A549 (cell line): ENCODE data around the gene PCOLCE2. TPM values are rescaled to one million over a fixed set of nuclear protein-coding genes. Genes with fewer than 3 reads are reported as not detected.

ENCODE experiments used
- ATAC-seq, 2 experiments: fragments of 200-7000 bp in 1 of 2; fragments of >200 bp in 1 of 2; cut with Nextera tagmentation in 1 of 2; cut with Tn5 transposase in 1 of 2; 3 replicates each; pipeline versions ENCODE4 v1.8.0 to v1.9.1; 2018 to 2020; ENCODE audit warnings: mild to moderate bottlenecking in 1 of 2, moderate library complexity in 1 of 2
- CTCF ChIA-PET: fragments of 300-600 bp; sonication (Branson Sonifier 250); formaldehyde crosslinking; extraction: SDS; loops from one replicate; lab custom pipeline; 2021; ENCODE audit warnings: antibody characterized with exemption, inconsistent platforms; lab: Yijun Ruan, JAX
- POLR2A ChIA-PET: fragments of 350-600 bp; formaldehyde crosslinking; extraction: SDS; loops from one replicate; lab custom pipeline; 2021; ENCODE audit warnings: antibody characterized with exemption, inconsistent platforms; lab: Yijun Ruan, JAX
- DNase-seq, 2 experiments: peaks; one replicate each; pipeline versions ENCODE4 v3.0.0 to v3.0.0-alpha.2; 2011 to 2016; ENCODE audit warnings: low read depth in 1 of 2, low spot score in 1 of 2
- FAIRE-seq: peaks from 2 replicates; lab custom pipeline; 2011; peaks lifted over from hg19 to GRCh38; lab: Jason Lieb, UNC
- H3K27ac ChIP-seq, 2 experiments: fragments of >200 bp; sonication (Bioruptor Twin); formaldehyde crosslinking; 3 replicates each; pipeline ENCODE4 v1.5.1; 2016 to 2017
- H3K4me1 ChIP-seq: fragments of >200 bp; sonication (Bioruptor Twin); formaldehyde crosslinking; 3 replicates; pipeline ENCODE4 v1.6.1; 2016
- H3K4me2 ChIP-seq: fragments of >200 bp; sonication (Bioruptor Twin); formaldehyde crosslinking; 3 replicates; pipeline ENCODE4 v1.6.1; 2016
- H3K4me3 ChIP-seq: fragments of >200 bp; sonication (Bioruptor Twin); formaldehyde crosslinking; 3 replicates; pipeline ENCODE4 v1.5.1; 2016
- H3K9me3 ChIP-seq: fragments of >200 bp; sonication (Bioruptor Twin); formaldehyde crosslinking; 3 replicates; pipeline ENCODE4 v1.6.1; 2016
- CBX2 ChIP-seq: fragments of 200-600 bp; sonication (generic); IDR thresholded peaks from 2 replicates; pipeline ENCODE4 v1.6.1; 2016; ENCODE audit warnings: low read depth, mild to moderate bottlenecking, borderline replicate concordance
- CBX8 ChIP-seq: fragments of 200-600 bp; sonication (generic); IDR thresholded peaks from 2 replicates; pipeline ENCODE4 v1.6.1; 2016
- CHD2 ChIP-seq: fragments of 150-350 bp; IDR thresholded peaks from 2 replicates; pipeline ENCODE4 v1.6.1; 2014; ENCODE audit warnings: low read length; ENCODE audit not compliant: partially characterized antibody
- ESRRA ChIP-seq: fragments of 150-350 bp; IDR thresholded peaks from 2 replicates; pipeline ENCODE4 v1.6.1; 2014; ENCODE audit warnings: mild to moderate bottlenecking, low read length, borderline replicate concordance
- FOSL2 ChIP-seq, 2 experiments: fragments of 450-650 bp in 1 of 2; fragments of >200 bp in 1 of 2; sonication (Bioruptor Twin) in 1 of 2; formaldehyde crosslinking; IDR thresholded peaks; 2 replicates each; pipeline versions ENCODE4 v1.5.0 to v1.6.1; 2016 to 2020; ENCODE audit warnings: mild to moderate bottlenecking in 1 of 2, moderate library complexity in 1 of 2
- KDM5A ChIP-seq: fragments of 200-600 bp; sonication (generic); IDR thresholded peaks from 2 replicates; pipeline ENCODE4 v1.6.1; 2016; ENCODE audit warnings: antibody characterized with exemption, mild to moderate bottlenecking
- MAZ ChIP-seq: fragments of 150-350 bp; IDR thresholded peaks from 2 replicates; pipeline ENCODE4 v1.6.1; 2014; ENCODE audit warnings: antibody characterized with exemption, low read depth, low read length, borderline replicate concordance
- NPAS2 ChIP-seq: fragments of 250-450 bp; sonication (Bioruptor Pico); IDR thresholded peaks from 2 replicates; pipeline ENCODE4 v1.8.0; 2022; ENCODE audit warnings: mild to moderate bottlenecking, moderate library complexity, borderline replicate concordance
- RAD21 ChIP-seq, 2 experiments: fragments of >200 bp in 1 of 2; sonication (Bioruptor Twin) in 1 of 2; formaldehyde crosslinking in 1 of 2; IDR thresholded peaks in 1 of 2; conservative IDR thresholded peaks in 1 of 2; 2 replicates in 1 of 2; 3 replicates in 1 of 2; pipeline ENCODE4 v1.6.1; 2012 to 2018; ENCODE audit warnings: inconsistent platforms in 1 of 2
- RARB ChIP-seq: fragments of 250-450 bp; sonication (Bioruptor Pico); IDR thresholded peaks from 2 replicates; pipeline ENCODE4 v1.8.0; 2021; ENCODE audit warnings: mild to moderate bottlenecking, moderate library complexity
- RFX5 ChIP-seq: fragments of 450-650 bp; IDR thresholded peaks from 2 replicates; pipeline ENCODE4 v1.7.1; 2014; ENCODE audit warnings: antibody characterized with exemption, mild to moderate bottlenecking, moderate library complexity
- SMC3 ChIP-seq: fragments of >200 bp; sonication (Bioruptor Twin); formaldehyde crosslinking; IDR thresholded peaks from 3 replicates; pipeline ENCODE4 v1.6.1; 2018; ENCODE audit warnings: inconsistent platforms
- TFCP2L1 ChIP-seq: fragments of 250-450 bp; sonication (Bioruptor Pico); IDR thresholded peaks from 2 replicates; pipeline ENCODE4 v1.5.0; 2021; ENCODE audit warnings: mild to moderate bottlenecking
- ZC3H11A ChIP-seq: fragments of 450-650 bp; IDR thresholded peaks from 2 replicates; pipeline ENCODE4 v1.6.1; 2014; ENCODE audit warnings: antibody characterized with exemption, mild to moderate bottlenecking
- ZFP36 ChIP-seq: fragments of 450-650 bp; IDR thresholded peaks from 2 replicates; pipeline ENCODE4 v1.6.1; 2014; ENCODE audit warnings: borderline replicate concordance; ENCODE audit not compliant: partially characterized antibody
- ZSCAN20 ChIP-seq: fragments of 250-450 bp; sonication (Bioruptor Pico); IDR thresholded peaks from 2 replicates; pipeline ENCODE4 v1.8.0; 2022; ENCODE audit warnings: mild to moderate bottlenecking, moderate library complexity
- WGBS: methylation state at CpG from one replicate; pipeline ENCODE4 v1.1.6; 2017; ENCODE audit errors: missing lambda C conversion rate; 5-methylcytosine and 5-hydroxymethylcytosine counted together
- polyA plus RNA-seq, 4 experiments: library from polyadenylated mRNA; depleted of rRNA in 3 of 4; stranded (reverse); fragments of >200 nt; fragmentation: RNase III in 1 of 4; extraction: RNeasy Plus Mini Kit Qiagen cat#74134 plus additional on column Dnase treatment in 1 of 4; gene quantifications; 2 replicates in 3 of 4; 3 replicates in 1 of 4; pipeline ENCODE4 v1.2.3, GENCODE V29; 2011 to 2017
- TF ChIP-seq, protein P1 (sequence below): fragments of 250-450 bp; sonication (Bioruptor Pico); IDR thresholded peaks from 2 replicates; pipeline ENCODE4 v1.5.0; 2021; ENCODE audit warnings: mild to moderate bottlenecking, moderate library complexity, borderline replicate concordance
- TF ChIP-seq, protein P2 (sequence below): fragments of 250-450 bp; sonication (Bioruptor Pico); IDR thresholded peaks from 2 replicates; pipeline ENCODE4 v1.5.0; 2020; ENCODE audit warnings: low read depth, mild to moderate bottlenecking, moderate library complexity
- TF ChIP-seq, protein P3 (sequence below): fragments of 450-650 bp; IDR thresholded peaks from 2 replicates; pipeline ENCODE4 v1.6.1; 2014; ENCODE audit warnings: antibody characterized with exemption
- TF ChIP-seq, protein P4 (sequence below): fragments of >200 bp; sonication (Bioruptor Twin); formaldehyde crosslinking; IDR thresholded peaks from 3 replicates; pipeline ENCODE4 v1.5.1; 2016
- TF ChIP-seq, protein P5 (sequence below): IDR thresholded peaks from 2 replicates; pipeline ENCODE4 v1.6.1; 2012
- TF ChIP-seq, protein P6 (sequence below): IDR thresholded peaks from 2 replicates; pipeline ENCODE4 v1.6.1; 2012
- TF ChIP-seq, protein P7 (sequence below): fragments of 150-350 bp; IDR thresholded peaks from 2 replicates; pipeline ENCODE4 v1.6.1; 2014; ENCODE audit warnings: low read depth, mild to moderate bottlenecking, low read length
- TF ChIP-seq, protein P8 (sequence below): fragments of 200-600 bp; sonication (generic); IDR thresholded peaks from 2 replicates; pipeline ENCODE4 v1.6.1; 2016; ENCODE audit warnings: antibody characterized with exemption, mild to moderate bottlenecking, moderate library complexity

Gene PCOLCE2
- polyA plus RNA-seq, 2 of the 4 experiments (the other 2 are of a cell fraction) = 41.0 to 43.9 TPM

DNA sequence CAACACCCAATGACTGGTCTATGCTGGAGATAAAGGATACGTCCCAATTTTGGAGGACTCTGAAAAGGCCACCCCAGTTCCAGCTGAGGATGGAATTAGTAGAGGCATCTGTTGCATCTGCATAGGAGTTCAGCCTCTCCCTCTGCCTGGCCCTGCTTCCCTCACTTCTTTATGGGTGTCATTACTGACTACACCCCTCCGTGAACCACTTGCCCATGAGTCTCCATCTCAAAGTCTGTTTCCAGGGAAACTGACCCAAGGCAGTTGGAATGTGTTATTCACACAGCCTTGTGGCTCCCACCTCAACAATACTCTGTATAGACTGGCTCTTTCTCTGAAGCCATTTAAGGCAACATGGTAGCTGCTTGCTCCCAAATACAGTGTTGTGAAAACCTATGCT, 21.4 kb upstream of the PCOLCE2 start:
- ChIA-PET CTCF (interaction anchor here (0.6 to 4.3 kb wide), 4 partner anchors 9 to 323 kb away, joined by 3 to 31 read pairs (median 6); no protein-coding TSS in a partner anchor), POLR2A (no interaction called here)
- ATAC-seq = no peak
- 75% methylated on average over 2 of the region's 2 CpGs for WGBS
- TF ChIP-seq RFX5 (no peak), MAZ (no peak), CBX8 (no peak), CHD2 (no peak), KDM5A (no peak), ZFP36 (no peak), ZSCAN20 (no peak), RAD21 (conservative IDR thresholded peaks at IDR 0.05 in 1 of 2, IDR thresholded peaks at IDR 0.05 in 1 of 2) (no peak), CBX2 (no peak)
- TF ChIP-seq, protein P1, sequence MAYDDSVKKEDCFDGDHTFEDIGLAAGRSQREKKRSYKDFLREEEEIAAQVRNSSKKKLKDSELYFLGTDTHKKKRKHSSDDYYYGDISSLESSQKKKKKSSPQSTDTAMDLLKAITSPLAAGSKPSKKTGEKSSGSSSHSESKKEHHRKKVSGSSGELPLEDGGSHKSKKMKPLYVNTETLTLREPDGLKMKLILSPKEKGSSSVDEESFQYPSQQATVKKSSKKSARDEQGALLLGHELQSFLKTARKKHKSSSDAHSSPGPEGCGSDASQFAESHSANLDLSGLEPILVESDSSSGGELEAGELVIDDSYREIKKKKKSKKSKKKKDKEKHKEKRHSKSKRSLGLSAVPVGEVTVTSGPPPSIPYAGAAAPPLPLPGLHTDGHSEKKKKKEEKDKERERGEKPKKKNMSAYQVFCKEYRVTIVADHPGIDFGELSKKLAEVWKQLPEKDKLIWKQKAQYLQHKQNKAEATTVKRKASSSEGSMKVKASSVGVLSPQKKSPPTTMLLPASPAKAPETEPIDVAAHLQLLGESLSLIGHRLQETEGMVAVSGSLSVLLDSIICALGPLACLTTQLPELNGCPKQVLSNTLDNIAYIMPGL (CRISPR knock-in tag) = no peak
- TF ChIP-seq, protein P2, sequence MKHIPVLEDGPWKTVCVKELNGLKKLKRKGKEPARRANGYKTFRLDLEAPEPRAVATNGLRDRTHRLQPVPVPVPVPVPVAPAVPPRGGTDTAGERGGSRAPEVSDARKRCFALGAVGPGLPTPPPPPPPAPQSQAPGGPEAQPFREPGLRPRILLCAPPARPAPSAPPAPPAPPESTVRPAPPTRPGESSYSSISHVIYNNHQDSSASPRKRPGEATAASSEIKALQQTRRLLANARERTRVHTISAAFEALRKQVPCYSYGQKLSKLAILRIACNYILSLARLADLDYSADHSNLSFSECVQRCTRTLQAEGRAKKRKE (CRISPR knock-in tag) = no peak
- TF ChIP-seq, protein P3, sequence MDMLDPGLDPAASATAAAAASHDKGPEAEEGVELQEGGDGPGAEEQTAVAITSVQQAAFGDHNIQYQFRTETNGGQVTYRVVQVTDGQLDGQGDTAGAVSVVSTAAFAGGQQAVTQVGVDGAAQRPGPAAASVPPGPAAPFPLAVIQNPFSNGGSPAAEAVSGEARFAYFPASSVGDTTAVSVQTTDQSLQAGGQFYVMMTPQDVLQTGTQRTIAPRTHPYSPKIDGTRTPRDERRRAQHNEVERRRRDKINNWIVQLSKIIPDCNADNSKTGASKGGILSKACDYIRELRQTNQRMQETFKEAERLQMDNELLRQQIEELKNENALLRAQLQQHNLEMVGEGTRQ = no peak
- Histone ChIP-seq H3K4me2 (no peak overlapping the region), H3K27ac (no peak overlapping the region), H3K4me1 (peaks cover under 1% of the 10 kb centered on the region; the same call in 1 of the 3 replicates), H3K9me3 (no peaks in the 10 kb centered on the region), H3K4me3 (no peak overlapping the region)
- no peak for FAIRE-seq
- DNase-seq = no peak

DNA sequence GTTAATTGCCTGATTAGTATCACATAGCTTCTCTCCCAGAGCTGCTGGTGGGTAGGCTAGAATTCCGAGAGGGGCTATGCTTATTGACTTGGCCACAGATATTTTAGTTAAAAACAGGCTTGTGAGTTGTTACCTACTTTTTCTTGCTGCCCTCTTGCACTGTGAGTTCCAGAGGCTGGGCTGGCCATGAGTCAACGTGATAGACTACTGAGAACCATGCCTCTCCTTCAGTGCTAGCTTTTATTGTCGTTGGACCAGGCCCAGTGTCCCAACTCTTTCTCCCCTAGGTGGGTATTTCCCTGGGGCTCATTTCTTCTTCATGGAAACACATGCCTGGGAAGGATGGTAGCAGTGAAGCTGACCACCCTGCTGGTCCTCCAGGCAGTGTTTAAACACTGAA, 20.4 kb upstream of the PCOLCE2 start:
- DNase-seq (no peak), ATAC-seq (no peak), FAIRE-seq (no peak)
- no peak overlapping the region for H3K27ac ChIP-seq
- CTCF ChIA-PET = interaction anchor here (1.2 to 4.3 kb wide), 3 partner anchors 23 to 322 kb away, joined by 3 to 31 read pairs (median 8); no protein-coding TSS in a partner anchor
- WGBS = 33% methylated on average over 3 of the region's 3 CpGs
- no peak overlapping the region for H3K4me3 ChIP-seq
- no peak overlapping the region for H3K4me2 ChIP-seq
- H3K4me1 ChIP-seq = peaks cover 10% of the 10 kb centered on the region
- POLR2A ChIA-PET = no interaction called here
- no peaks in the 10 kb centered on the region for H3K9me3 ChIP-seq
- TF ChIP-seq CBX2 = no peak
- TF ChIP-seq MAZ = no peak
- no peak for TF ChIP-seq ZSCAN20
- TF ChIP-seq ZC3H11A = no peak
- no peak for TF ChIP-seq FOSL2 (IDR thresholded peaks at IDR 0.05)
- TF ChIP-seq FOSL2 (CRISPR knock-in tag; IDR thresholded peaks at IDR 0.05) = no peak
- TF ChIP-seq, protein P4, sequence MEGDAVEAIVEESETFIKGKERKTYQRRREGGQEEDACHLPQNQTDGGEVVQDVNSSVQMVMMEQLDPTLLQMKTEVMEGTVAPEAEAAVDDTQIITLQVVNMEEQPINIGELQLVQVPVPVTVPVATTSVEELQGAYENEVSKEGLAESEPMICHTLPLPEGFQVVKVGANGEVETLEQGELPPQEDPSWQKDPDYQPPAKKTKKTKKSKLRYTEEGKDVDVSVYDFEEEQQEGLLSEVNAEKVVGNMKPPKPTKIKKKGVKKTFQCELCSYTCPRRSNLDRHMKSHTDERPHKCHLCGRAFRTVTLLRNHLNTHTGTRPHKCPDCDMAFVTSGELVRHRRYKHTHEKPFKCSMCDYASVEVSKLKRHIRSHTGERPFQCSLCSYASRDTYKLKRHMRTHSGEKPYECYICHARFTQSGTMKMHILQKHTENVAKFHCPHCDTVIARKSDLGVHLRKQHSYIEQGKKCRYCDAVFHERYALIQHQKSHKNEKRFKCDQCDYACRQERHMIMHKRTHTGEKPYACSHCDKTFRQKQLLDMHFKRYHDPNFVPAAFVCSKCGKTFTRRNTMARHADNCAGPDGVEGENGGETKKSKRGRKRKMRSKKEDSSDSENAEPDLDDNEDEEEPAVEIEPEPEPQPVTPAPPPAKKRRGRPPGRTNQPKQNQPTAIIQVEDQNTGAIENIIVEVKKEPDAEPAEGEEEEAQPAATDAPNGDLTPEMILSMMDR = no peak
- no peak for TF ChIP-seq SMC3
- TF ChIP-seq, protein P5, sequence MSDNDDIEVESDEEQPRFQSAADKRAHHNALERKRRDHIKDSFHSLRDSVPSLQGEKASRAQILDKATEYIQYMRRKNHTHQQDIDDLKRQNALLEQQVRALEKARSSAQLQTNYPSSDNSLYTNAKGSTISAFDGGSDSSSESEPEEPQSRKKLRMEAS = no peak
- no peak for TF ChIP-seq RARB
- TF ChIP-seq NPAS2 (CRISPR knock-in tag) = no peak
- TF ChIP-seq ESRRA = no peak
- TF ChIP-seq, protein P6, sequence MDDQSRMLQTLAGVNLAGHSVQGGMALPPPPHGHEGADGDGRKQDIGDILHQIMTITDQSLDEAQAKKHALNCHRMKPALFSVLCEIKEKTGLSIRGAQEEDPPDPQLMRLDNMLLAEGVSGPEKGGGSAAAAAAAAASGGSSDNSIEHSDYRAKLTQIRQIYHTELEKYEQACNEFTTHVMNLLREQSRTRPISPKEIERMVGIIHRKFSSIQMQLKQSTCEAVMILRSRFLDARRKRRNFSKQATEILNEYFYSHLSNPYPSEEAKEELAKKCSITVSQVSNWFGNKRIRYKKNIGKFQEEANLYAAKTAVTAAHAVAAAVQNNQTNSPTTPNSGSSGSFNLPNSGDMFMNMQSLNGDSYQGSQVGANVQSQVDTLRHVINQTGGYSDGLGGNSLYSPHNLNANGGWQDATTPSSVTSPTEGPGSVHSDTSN = no peak
- no peak for TF ChIP-seq TFCP2L1 (CRISPR knock-in tag)
- TF ChIP-seq, protein P7, sequence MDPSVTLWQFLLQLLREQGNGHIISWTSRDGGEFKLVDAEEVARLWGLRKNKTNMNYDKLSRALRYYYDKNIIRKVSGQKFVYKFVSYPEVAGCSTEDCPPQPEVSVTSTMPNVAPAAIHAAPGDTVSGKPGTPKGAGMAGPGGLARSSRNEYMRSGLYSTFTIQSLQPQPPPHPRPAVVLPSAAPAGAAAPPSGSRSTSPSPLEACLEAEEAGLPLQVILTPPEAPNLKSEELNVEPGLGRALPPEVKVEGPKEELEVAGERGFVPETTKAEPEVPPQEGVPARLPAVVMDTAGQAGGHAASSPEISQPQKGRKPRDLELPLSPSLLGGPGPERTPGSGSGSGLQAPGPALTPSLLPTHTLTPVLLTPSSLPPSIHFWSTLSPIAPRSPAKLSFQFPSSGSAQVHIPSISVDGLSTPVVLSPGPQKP = no peak
- no peak for TF ChIP-seq ZFP36
- TF ChIP-seq, protein P8, sequence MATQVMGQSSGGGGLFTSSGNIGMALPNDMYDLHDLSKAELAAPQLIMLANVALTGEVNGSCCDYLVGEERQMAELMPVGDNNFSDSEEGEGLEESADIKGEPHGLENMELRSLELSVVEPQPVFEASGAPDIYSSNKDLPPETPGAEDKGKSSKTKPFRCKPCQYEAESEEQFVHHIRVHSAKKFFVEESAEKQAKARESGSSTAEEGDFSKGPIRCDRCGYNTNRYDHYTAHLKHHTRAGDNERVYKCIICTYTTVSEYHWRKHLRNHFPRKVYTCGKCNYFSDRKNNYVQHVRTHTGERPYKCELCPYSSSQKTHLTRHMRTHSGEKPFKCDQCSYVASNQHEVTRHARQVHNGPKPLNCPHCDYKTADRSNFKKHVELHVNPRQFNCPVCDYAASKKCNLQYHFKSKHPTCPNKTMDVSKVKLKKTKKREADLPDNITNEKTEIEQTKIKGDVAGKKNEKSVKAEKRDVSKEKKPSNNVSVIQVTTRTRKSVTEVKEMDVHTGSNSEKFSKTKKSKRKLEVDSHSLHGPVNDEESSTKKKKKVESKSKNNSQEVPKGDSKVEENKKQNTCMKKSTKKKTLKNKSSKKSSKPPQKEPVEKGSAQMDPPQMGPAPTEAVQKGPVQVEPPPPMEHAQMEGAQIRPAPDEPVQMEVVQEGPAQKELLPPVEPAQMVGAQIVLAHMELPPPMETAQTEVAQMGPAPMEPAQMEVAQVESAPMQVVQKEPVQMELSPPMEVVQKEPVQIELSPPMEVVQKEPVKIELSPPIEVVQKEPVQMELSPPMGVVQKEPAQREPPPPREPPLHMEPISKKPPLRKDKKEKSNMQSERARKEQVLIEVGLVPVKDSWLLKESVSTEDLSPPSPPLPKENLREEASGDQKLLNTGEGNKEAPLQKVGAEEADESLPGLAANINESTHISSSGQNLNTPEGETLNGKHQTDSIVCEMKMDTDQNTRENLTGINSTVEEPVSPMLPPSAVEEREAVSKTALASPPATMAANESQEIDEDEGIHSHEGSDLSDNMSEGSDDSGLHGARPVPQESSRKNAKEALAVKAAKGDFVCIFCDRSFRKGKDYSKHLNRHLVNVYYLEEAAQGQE = no peak
